Osteoblast (primary cell): Measurements from ENCODE around the gene ABLIM1. TPM values are rescaled to one million over a fixed set of nuclear protein-coding genes. Genes with fewer than 3 reads are reported as not detected.

Experiments
- DNase-seq: peaks from one replicate; pipeline ENCODE4 v3.0.0; 2011; ENCODE audit warnings: low spot score, mixed read lengths; ENCODE audit not compliant: insufficient read length; ENCODE audit errors: missing footprints
- H2AFZ ChIP-seq: 2 replicates; pipeline ENCODE4 v1.6.0; 2011; ENCODE audit warnings: mild to moderate bottlenecking, low read length
- H3K27ac ChIP-seq: 2 replicates; pipeline ENCODE4 v1.5.1; 2011; ENCODE audit warnings: mild to moderate bottlenecking, low read depth, low read length, moderate library complexity
- H3K27me3 ChIP-seq: 2 replicates; pipeline ENCODE4 v1.6.0; 2012; ENCODE audit warnings: mild to moderate bottlenecking, control low read depth, inconsistent platforms, low read length, moderate library complexity; ENCODE audit not compliant: insufficient read depth
- H3K36me3 ChIP-seq: 2 replicates; pipeline ENCODE4 v1.5.1; 2011; ENCODE audit warnings: mild to moderate bottlenecking, low read length, control low read depth, moderate library complexity; ENCODE audit not compliant: insufficient read depth
- H3K4me1 ChIP-seq: 2 replicates; pipeline ENCODE4 v1.5.1; 2011; ENCODE audit warnings: mild to moderate bottlenecking, low read length, control low read depth, moderate library complexity; ENCODE audit not compliant: insufficient read depth
- H3K4me2 ChIP-seq: 2 replicates; pipeline ENCODE4 v1.6.0; 2011; ENCODE audit warnings: mild to moderate bottlenecking, low read length; ENCODE audit not compliant: insufficient read depth
- H3K4me3 ChIP-seq: fragments of 200-600 bp; sonication (generic); 3 replicates; pipeline ENCODE4 v1.5.1; 2012; ENCODE audit warnings: mild to moderate bottlenecking, low read length, inconsistent platforms; ENCODE audit not compliant: insufficient read depth
- H3K79me2 ChIP-seq: 2 replicates; pipeline ENCODE4 v1.6.0; 2012; ENCODE audit warnings: mild to moderate bottlenecking, low read length, control low read depth, inconsistent platforms; ENCODE audit not compliant: insufficient read depth
- H3K9me3 ChIP-seq: 2 replicates; pipeline ENCODE4 v1.5.1; 2011; ENCODE audit warnings: low read depth, low read length, control low read depth
- H4K20me1 ChIP-seq: 2 replicates; pipeline ENCODE4 v1.6.0; 2012; ENCODE audit warnings: mild to moderate bottlenecking, low read length, control low read depth; ENCODE audit not compliant: insufficient read depth
- CTCF ChIP-seq: IDR thresholded peaks from 2 replicates; pipeline ENCODE4 v1.5.1; 2011; ENCODE audit warnings: mild to moderate bottlenecking, low read depth, low read length, moderate library complexity; ENCODE audit errors: extremely low read depth
- total RNA-seq: library from RNA; depleted of rRNA; stranded (reverse); fragments of >200 nt; gene quantifications from 2 replicates; pipeline ENCODE4 v1.2.3, GENCODE V29; 2012

The ABLIM1 gene
- total RNA-seq, 1 donor: 11.2 TPM

- no peaks in the 10 kb centered on the region for H3K36me3 ChIP-seq
- DNase-seq: no peak
- H3K27ac ChIP-seq: no peak overlapping the region
- no peak overlapping the region for H3K4me2 ChIP-seq
- no peaks in the 10 kb centered on the region for H3K4me1 ChIP-seq
- H3K4me3 ChIP-seq: no peak overlapping the region
- no peaks in the 10 kb centered on the region for H3K79me2 ChIP-seq
- H4K20me1 ChIP-seq: no peaks in the 10 kb centered on the region
- H2AFZ ChIP-seq: no peak overlapping the region
- H3K9me3 ChIP-seq: no peaks in the 10 kb centered on the region
- TF ChIP-seq CTCF: no peak
- H3K27me3 ChIP-seq: no peaks in the 10 kb centered on the region
Observed at GRCh38 chr10:114431414-114432135, 226.5 kb downstream of the ABLIM1 start.

GRCh38 chr10:114430688-114431413, 227.2 kb downstream of the ABLIM1 start:
- H3K4me2 ChIP-seq: no peak overlapping the region
- H3K4me1 ChIP-seq: no peaks in the 10 kb centered on the region
- no peak for TF ChIP-seq CTCF
- no peak overlapping the region for H2AFZ ChIP-seq
- no peak overlapping the region for H3K27ac ChIP-seq
- H4K20me1 ChIP-seq: no peaks in the 10 kb centered on the region
- H3K79me2 ChIP-seq: no peaks in the 10 kb centered on the region
- H3K36me3 ChIP-seq: no peaks in the 10 kb centered on the region
- no peak for DNase-seq
- H3K27me3 ChIP-seq: no peaks in the 10 kb centered on the region
- no peak overlapping the region for H3K4me3 ChIP-seq
- no peaks in the 10 kb centered on the region for H3K9me3 ChIP-seq

GRCh38 chr10:114429581-114430335, 228.3 kb downstream of the ABLIM1 start:
- TF ChIP-seq CTCF: no peak
- Histone ChIP-seq H3K4me2 (no peak overlapping the region), H3K27me3 (no peaks in the 10 kb centered on the region), H2AFZ (no peak overlapping the region), H3K27ac (no peak overlapping the region), H4K20me1 (no peaks in the 10 kb centered on the region), H3K4me1 (no peaks in the 10 kb centered on the region), H3K79me2 (no peaks in the 10 kb centered on the region), H3K9me3 (no peaks in the 10 kb centered on the region), H3K4me3 (no peak overlapping the region), H3K36me3 (no peaks in the 10 kb centered on the region)
- no peak for DNase-seq
